Measurements from ENCODE around the gene GIPC2.

- TF ChIP-seq CTCF (IDR thresholded peaks at IDR 0.05) (no peak), POLR2AphosphoS5 (IDR thresholded peaks at IDR 0.05) (no peak), POLR2A (IDR thresholded peaks at IDR 0.05) (no peak)
Observed at GRCh38 chr1:78047631-78048030, 1.9 kb downstream of the GIPC2 start.

All from sigmoid colon (tissue), 4 donors.